ENCODE results near the gene TLX2. TPM values are rescaled to one million over a fixed set of nuclear protein-coding genes. Genes with fewer than 3 reads are reported as not detected.
A peak's percentile ranks its signal among the peaks of the same experiment; 100 is the strongest.

TLX2 gene
- total RNA-seq, 1 donor: not detected

DNA sequence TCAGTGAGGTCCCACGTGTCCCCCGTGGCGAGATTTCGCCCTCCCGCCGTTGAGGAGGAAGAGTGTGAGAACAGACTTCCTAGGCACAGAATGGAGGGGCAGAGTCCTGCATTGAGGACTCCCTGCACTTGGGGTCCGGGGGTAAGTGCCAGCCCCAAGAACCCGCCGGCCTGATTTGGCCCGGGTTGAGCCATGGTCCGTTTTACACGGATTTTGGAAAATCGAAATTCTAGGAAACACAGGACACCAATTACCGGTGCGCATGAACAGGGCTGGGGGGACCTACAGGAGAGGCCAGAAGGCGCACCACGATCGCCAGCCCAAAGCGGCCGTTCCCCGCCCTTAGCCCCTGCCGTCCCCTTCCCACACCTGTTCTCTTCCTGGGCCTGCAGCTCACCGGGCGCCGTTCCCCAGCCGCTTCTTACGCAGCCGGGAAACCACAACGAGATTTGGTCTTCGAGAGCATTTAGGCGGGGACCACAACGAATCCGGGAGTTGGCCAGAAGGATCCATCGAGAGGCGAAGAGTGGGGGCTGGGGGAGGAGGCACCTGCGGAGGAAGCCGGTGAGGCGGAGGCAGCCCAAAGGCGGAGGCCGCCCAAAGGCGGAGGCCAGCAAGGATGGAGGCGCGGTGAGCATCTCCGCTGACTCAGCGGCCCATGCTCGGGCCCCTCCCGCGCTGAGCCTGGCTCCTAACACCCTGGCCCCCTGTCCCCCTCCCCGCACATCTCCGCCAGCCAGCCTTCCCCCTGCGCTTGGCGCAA is 464 bp upstream of the TLX2 start:
- DNase-seq (ENCODE audit: low read depth): no peak
- H3K4me3 ChIP-seq (ENCODE audit: low read depth, low read length): no peak overlapping the region
- TF ChIP-seq, protein P1, sequence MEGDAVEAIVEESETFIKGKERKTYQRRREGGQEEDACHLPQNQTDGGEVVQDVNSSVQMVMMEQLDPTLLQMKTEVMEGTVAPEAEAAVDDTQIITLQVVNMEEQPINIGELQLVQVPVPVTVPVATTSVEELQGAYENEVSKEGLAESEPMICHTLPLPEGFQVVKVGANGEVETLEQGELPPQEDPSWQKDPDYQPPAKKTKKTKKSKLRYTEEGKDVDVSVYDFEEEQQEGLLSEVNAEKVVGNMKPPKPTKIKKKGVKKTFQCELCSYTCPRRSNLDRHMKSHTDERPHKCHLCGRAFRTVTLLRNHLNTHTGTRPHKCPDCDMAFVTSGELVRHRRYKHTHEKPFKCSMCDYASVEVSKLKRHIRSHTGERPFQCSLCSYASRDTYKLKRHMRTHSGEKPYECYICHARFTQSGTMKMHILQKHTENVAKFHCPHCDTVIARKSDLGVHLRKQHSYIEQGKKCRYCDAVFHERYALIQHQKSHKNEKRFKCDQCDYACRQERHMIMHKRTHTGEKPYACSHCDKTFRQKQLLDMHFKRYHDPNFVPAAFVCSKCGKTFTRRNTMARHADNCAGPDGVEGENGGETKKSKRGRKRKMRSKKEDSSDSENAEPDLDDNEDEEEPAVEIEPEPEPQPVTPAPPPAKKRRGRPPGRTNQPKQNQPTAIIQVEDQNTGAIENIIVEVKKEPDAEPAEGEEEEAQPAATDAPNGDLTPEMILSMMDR (IDR thresholded peaks at IDR 0.05; ENCODE audit: insufficient read depth, low read depth, low read length): no peak

DNA sequence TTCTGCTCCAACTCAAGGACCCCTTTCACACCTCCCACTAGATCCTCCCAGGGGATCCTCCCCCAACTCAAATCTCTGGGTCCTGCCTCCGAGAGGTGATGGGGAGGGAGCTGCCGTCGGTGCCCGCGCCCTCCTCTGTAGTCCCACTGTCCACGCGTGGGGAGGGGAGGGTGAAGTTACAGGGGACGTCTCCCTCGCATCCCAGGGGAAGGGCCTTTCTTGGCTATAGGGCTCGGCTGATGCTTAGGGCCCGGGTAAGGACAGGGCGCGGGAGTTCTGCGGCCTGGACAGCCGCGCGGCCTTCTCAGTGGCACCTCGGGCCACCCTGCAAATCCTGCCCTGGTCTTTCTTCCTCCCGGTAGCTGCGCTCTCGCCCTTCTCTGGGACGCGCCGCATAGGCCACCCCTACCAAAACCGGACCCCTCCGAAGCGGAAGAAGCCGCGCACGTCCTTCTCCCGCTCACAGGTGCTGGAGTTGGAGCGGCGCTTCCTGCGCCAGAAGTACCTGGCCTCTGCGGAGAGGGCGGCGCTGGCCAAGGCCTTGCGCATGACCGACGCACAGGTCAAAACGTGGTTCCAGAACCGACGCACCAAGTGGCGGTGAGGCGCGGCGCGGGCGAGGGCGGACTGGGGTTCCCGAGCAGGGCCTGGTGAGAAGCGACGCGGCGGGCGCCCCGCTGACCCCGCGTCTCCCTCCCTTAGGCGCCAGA is 1.2 kb downstream of the TLX2 start:
- TF ChIP-seq, protein P1 (IDR thresholded peaks at IDR 0.05; ENCODE audit: insufficient read depth, low read depth, low read length): no peak

DNA sequence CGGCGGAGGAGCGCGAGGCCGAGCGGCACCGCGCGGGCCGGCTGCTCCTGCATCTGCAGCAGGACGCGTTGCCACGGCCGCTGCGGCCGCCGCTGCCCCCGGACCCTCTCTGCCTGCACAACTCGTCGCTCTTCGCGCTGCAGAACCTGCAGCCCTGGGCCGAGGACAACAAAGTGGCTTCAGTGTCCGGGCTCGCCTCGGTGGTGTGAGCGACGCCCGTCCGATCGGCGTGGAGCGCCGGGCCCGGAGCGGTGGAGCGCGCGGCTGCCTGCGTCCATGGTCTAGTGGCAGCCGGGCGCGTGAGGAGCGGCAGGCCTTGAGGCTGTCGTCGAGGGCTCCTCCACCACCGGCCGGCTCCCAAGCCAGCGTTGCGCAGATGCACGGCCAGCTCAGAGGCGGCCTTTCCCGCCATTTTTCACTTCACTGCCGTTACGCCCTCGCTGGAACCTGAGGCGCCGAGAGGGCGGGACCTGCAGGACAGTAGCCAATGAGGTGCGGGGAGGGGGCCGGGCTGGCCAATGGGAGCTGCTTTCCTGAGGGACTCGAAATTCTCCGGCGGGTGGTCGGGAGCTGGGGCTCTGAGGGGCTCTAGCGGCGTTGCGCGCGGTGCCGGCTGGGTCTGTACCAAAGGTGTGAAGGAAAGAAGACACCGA is 1.9 kb downstream of the TLX2 start:
- DNase-seq (ENCODE audit: low read depth): peak; percentile 40
- H3K4me3 ChIP-seq (ENCODE audit: low read depth, low read length): no peak overlapping the region
- TF ChIP-seq, protein P1 (IDR thresholded peaks at IDR 0.05; ENCODE audit: insufficient read depth, low read depth, low read length): no peak

More for the DNA sequence above, 1.2 kb downstream of the TLX2 start:
- no peak for DNase-seq (ENCODE audit: low read depth)
- no peak overlapping the region for H3K4me3 ChIP-seq (ENCODE audit: low read depth, low read length)

DNA sequence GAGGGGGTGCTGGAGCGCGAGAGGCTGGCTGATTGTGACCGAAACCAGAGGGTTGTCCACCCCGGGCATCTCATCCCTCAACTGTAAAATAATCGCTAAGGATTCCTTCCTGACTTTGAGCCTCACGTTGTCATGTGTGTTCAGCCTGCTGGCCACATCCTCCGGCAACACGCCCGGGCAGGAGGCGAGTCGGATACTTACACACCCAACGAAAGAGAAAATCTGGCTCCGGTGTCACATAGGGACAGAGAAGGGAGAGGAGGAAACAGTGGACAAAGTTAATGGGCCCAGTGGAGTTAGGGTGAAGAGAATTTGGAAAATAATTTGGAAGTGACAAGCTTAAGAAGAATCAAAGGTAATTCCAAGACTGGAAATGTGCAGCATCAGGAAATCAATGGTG is 2.4 kb downstream of the TLX2 start:
- TF ChIP-seq, protein P1 (IDR thresholded peaks at IDR 0.05; ENCODE audit: insufficient read depth, low read depth, low read length): no peak
- DNase-seq (ENCODE audit: low read depth): no peak
- no peak overlapping the region for H3K4me3 ChIP-seq (ENCODE audit: low read depth, low read length)

DNA sequence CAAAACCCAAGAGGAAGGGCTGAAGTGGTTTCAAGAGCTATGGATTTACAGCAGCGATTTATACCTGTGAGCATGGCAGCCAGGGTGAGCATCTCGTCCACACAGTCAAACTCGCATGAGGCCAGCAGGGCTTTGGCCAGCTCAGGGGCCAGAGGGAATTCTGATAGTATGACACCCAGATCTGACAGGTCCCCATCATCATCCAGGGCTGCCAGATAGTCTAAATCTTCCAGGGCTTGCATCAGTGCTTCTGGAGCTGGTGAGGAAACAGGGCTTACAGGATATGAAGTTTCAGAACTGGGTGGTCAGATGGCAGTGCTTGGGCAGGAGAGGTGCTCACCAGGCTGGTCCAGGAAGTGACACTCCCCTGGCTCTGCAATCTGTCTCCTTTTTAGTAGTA is 8.3 kb downstream of the TLX2 start:
- TF ChIP-seq, protein P1 (IDR thresholded peaks at IDR 0.05; ENCODE audit: insufficient read depth, low read depth, low read length): no peak
- DNase-seq (ENCODE audit: low read depth): no peak
- no peak overlapping the region for H3K4me3 ChIP-seq (ENCODE audit: low read depth, low read length)

DNA sequence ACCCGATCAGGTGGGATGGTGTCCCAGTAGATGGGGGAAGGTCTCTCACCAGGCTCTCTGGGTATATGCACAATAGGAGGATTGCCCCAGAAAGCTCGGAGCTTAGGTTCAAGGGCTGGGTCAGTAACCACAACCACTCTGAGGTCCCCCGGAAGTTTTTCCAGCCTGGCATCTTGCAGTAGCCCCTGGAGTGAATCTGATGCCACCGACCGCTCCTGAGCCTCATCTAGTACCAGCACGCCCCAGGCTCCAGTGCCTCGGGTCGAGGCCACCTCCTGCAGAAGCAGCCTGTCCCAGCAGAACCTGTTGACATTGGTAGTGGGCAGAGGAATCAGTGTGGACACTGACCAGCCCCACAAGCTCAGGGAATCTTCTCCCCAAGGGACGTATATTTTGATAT is 9.8 kb downstream of the TLX2 start:
- TF ChIP-seq, protein P1 (IDR thresholded peaks at IDR 0.05; ENCODE audit: insufficient read depth, low read depth, low read length): no peak
- DNase-seq (ENCODE audit: low read depth): no peak
- H3K4me3 ChIP-seq (ENCODE audit: low read depth, low read length): no peak overlapping the region

Data from fibroblast of villous mesenchyme (primary cell).